Activated naive CD4-positive, alpha-beta T cell treated with anti-CD3 and anti-CD28 coated beads, Interleukin-2, amount 50 U/mL, for 72 hours (primary cell): ENCODE measurements around the gene HFM1. TPM values are rescaled to one million over a fixed set of nuclear protein-coding genes. Genes with fewer than 3 reads are reported as not detected.
"Not testable (repeated sequence)": the region's sequence is repeated elsewhere in the genome, so short reads cannot be mapped to it uniquely, and the experiment has no call there.

Source experiments
- ATAC-seq, 2 donors: fragments of 150-1000 bp; cut with Tn5 transposase; 2 replicates each; pipeline ENCODE4 v1.10.0; 2021; ENCODE audit warnings: mild to moderate bottlenecking in 2 of 2, moderate library complexity in 2 of 2
- DNase-seq, 2 donors: peaks; one replicate each; pipeline ENCODE4 v3.0.0; 2021 to 2022; ENCODE audit warnings: low spot score in 2 of 2
- H3K27ac Mint-ChIP-seq, 2 donors: one replicate each; pipeline ENCODE4 v1.8.0; 2022; ENCODE audit warnings: mild to moderate bottlenecking in 2 of 2, mixed read lengths in 2 of 2
- H3K36me3 Mint-ChIP-seq, 2 donors: one replicate each; pipeline ENCODE4 v1.8.0; 2022; ENCODE audit warnings: mixed read lengths in 2 of 2
- H3K9me3 Mint-ChIP-seq, 2 donors: one replicate each; pipeline ENCODE4 v1.8.0; 2022; ENCODE audit warnings: mixed read lengths in 2 of 2
- total RNA-seq, 2 donors: library from RNA; stranded (reverse); gene quantifications; one replicate each; pipeline ENCODE4 v1.2.3, GENCODE V29; 2022

The HFM1 gene
- not detected for total RNA-seq

- Mint-ChIP-seq H3K9me3 (no peaks in the 10 kb centered on the region), H3K27ac (peak within 1 kb of the TSS in 1 of 2 donors; percentile 85), H3K36me3 (no peaks in the 10 kb centered on the region)
- ATAC-seq, result peak; percentile 84 to 98
- DNase-seq, result peak; percentile 57 to 58
These were observed at the start of gene HFM1 for GRCh38 chr1:91404151-91405012. TSS of gene HFM1 (minus strand) at chr1:91404837. CDS start at chr1:91401082, 3,755 bp downstream.

- H3K36me3 Mint-ChIP-seq, result no peaks in the 10 kb centered on the region
- ATAC-seq, result no peak
- no peak for DNase-seq
These were observed 49.5 kb upstream of the HFM1 start for GRCh38 chr1:91454136-91454535.

GRCh38 chr1:91450260-91450659 lies 45.6 kb upstream of the HFM1 start:
- DNase-seq (no peak), ATAC-seq (no peak)
- Mint-ChIP-seq H3K36me3 (no peaks in the 10 kb centered on the region), H3K9me3 (no peaks in the 10 kb centered on the region), H3K27ac (no peak overlapping the region)

More at GRCh38 chr1:91454136-91454535, 49.5 kb upstream of the HFM1 start:
- H3K9me3 Mint-ChIP-seq, result no peaks in the 10 kb centered on the region
- H3K27ac Mint-ChIP-seq, result no peak overlapping the region

- H3K9me3 Mint-ChIP-seq, DNase-seq, ATAC-seq, H3K36me3 Mint-ChIP-seq, H3K27ac Mint-ChIP-seq: not testable (repeated sequence)
These were observed 43.1 kb upstream of the HFM1 start for GRCh38 chr1:91447782-91448181.

- not testable (repeated sequence) for H3K27ac Mint-ChIP-seq, DNase-seq, H3K9me3 Mint-ChIP-seq, ATAC-seq, H3K36me3 Mint-ChIP-seq
These were observed 37.3 kb upstream of the HFM1 start for GRCh38 chr1:91441980-91442379.

GRCh38 chr1:91440847-91441246 lies 36.2 kb upstream of the HFM1 start:
- DNase-seq (no peak), ATAC-seq (peak in 1 of 2 donors; percentile 37)
- H3K9me3 Mint-ChIP-seq, result peaks cover 0 to 7% of the 10 kb centered on the region in 2 donors
- H3K36me3 Mint-ChIP-seq, result peaks cover 0 to 6% of the 10 kb centered on the region in 2 donors
- H3K27ac Mint-ChIP-seq, result no peak overlapping the region

GRCh38 chr1:91439016-91439415 lies 34.4 kb upstream of the HFM1 start:
- DNase-seq, result no peak
- H3K9me3 Mint-ChIP-seq, result peaks cover 0 to 7% of the 10 kb centered on the region in 2 donors
- no peak overlapping the region for H3K27ac Mint-ChIP-seq
- ATAC-seq, result no peak
- H3K36me3 Mint-ChIP-seq, result peaks cover 0 to 6% of the 10 kb centered on the region in 2 donors

- H3K36me3 Mint-ChIP-seq, result peaks cover 0 to 13% of the 10 kb centered on the region in 2 donors
- no peak overlapping the region for H3K27ac Mint-ChIP-seq
- H3K9me3 Mint-ChIP-seq, result peaks cover 0 to 5% of the 10 kb centered on the region in 2 donors
- DNase-seq (no peak), ATAC-seq (no peak)
These were observed 23.7 kb upstream of the HFM1 start for GRCh38 chr1:91428182-91428798.

- ATAC-seq (no peak), DNase-seq (no peak)
- Mint-ChIP-seq H3K36me3 (peaks cover 0 to 13% of the 10 kb centered on the region in 2 donors), H3K27ac (no peak overlapping the region), H3K9me3 (peaks cover 0 to 5% of the 10 kb centered on the region in 2 donors)
These were observed 23.1 kb upstream of the HFM1 start for GRCh38 chr1:91427741-91428140.

GRCh38 chr1:91422523-91422922 lies 17.9 kb upstream of the HFM1 start:
- not testable (repeated sequence) for H3K36me3 Mint-ChIP-seq, H3K9me3 Mint-ChIP-seq, H3K27ac Mint-ChIP-seq, DNase-seq, ATAC-seq

GRCh38 chr1:91412371-91412770 lies 7.7 kb upstream of the HFM1 start:
- Mint-ChIP-seq H3K36me3 (no peaks in the 10 kb centered on the region), H3K9me3 (no peaks in the 10 kb centered on the region), H3K27ac (no peak overlapping the region)
- ATAC-seq (no peak), DNase-seq (no peak)

GRCh38 chr1:91406773-91407389 lies 2.2 kb upstream of the HFM1 start:
- no peaks in the 10 kb centered on the region for H3K9me3 Mint-ChIP-seq
- ATAC-seq (no peak), DNase-seq (no peak)
- no peak overlapping the region for H3K27ac Mint-ChIP-seq
- H3K36me3 Mint-ChIP-seq, result no peaks in the 10 kb centered on the region

- DNase-seq (no peak), ATAC-seq (no peak)
- H3K9me3 Mint-ChIP-seq, result no peaks in the 10 kb centered on the region
- no peaks in the 10 kb centered on the region for H3K36me3 Mint-ChIP-seq
- no peak overlapping the region for H3K27ac Mint-ChIP-seq
These were observed 2.6 kb downstream of the HFM1 start for GRCh38 chr1:91402023-91402422.

GRCh38 chr1:91400133-91400725 lies 4.4 kb downstream of the HFM1 start:
- ATAC-seq, result no peak
- Mint-ChIP-seq H3K9me3 (no peaks in the 10 kb centered on the region), H3K27ac (no peak overlapping the region), H3K36me3 (no peaks in the 10 kb centered on the region)
- DNase-seq, result no peak

- Mint-ChIP-seq H3K27ac (no peak overlapping the region), H3K36me3 (no peaks in the 10 kb centered on the region), H3K9me3 (no peaks in the 10 kb centered on the region)
- DNase-seq, result no peak
- no peak for ATAC-seq
These were observed 6.3 kb downstream of the HFM1 start for GRCh38 chr1:91398291-91398690.

- no peak for DNase-seq
- H3K36me3 Mint-ChIP-seq, result no peaks in the 10 kb centered on the region
- no peaks in the 10 kb centered on the region for H3K9me3 Mint-ChIP-seq
- H3K27ac Mint-ChIP-seq, result no peak overlapping the region
- no peak for ATAC-seq
These were observed 7.0 kb downstream of the HFM1 start for GRCh38 chr1:91397605-91398004.

- Mint-ChIP-seq H3K27ac (no peak overlapping the region), H3K9me3 (no peaks in the 10 kb centered on the region), H3K36me3 (no peaks in the 10 kb centered on the region)
- DNase-seq (no peak), ATAC-seq (no peak)
These were observed 11.6 kb downstream of the HFM1 start for GRCh38 chr1:91393042-91393441.
